A549 (cell line): Measurements from ENCODE around the gene WASHC2A. TPM values are rescaled to one million over a fixed set of nuclear protein-coding genes. Genes with fewer than 3 reads are reported as not detected.
"Not testable (repeated sequence)": the region's sequence is repeated elsewhere in the genome, so short reads cannot be mapped to it uniquely, and the experiment has no call there.

ENCODE experiments used
- ATAC-seq, 2 experiments: fragments of 200-7000 bp in 1 of 2; fragments of >200 bp in 1 of 2; cut with Nextera tagmentation in 1 of 2; cut with Tn5 transposase in 1 of 2; 3 replicates each; pipeline versions ENCODE4 v1.8.0 to v1.9.1; 2018 to 2020; ENCODE audit warnings: mild to moderate bottlenecking in 1 of 2, moderate library complexity in 1 of 2
- CTCF ChIA-PET: fragments of 300-600 bp; sonication (Branson Sonifier 250); formaldehyde crosslinking; extraction: SDS; loops from one replicate; lab custom pipeline; 2021; ENCODE audit warnings: antibody characterized with exemption, inconsistent platforms; lab: Yijun Ruan, JAX
- POLR2A ChIA-PET: fragments of 350-600 bp; formaldehyde crosslinking; extraction: SDS; loops from one replicate; lab custom pipeline; 2021; ENCODE audit warnings: antibody characterized with exemption, inconsistent platforms; lab: Yijun Ruan, JAX
- DNase-seq, 2 experiments: peaks; one replicate each; pipeline versions ENCODE4 v3.0.0 to v3.0.0-alpha.2; 2011 to 2016; ENCODE audit warnings: low read depth in 1 of 2, low spot score in 1 of 2
- FAIRE-seq: peaks from 2 replicates; lab custom pipeline; 2011; peaks lifted over from hg19 to GRCh38; lab: Jason Lieb, UNC
- H3K27ac ChIP-seq, 2 experiments: fragments of >200 bp; sonication (Bioruptor Twin); formaldehyde crosslinking; 3 replicates each; pipeline ENCODE4 v1.5.1; 2016 to 2017
- H3K4me1 ChIP-seq: fragments of >200 bp; sonication (Bioruptor Twin); formaldehyde crosslinking; 3 replicates; pipeline ENCODE4 v1.6.1; 2016
- H3K4me2 ChIP-seq: fragments of >200 bp; sonication (Bioruptor Twin); formaldehyde crosslinking; 3 replicates; pipeline ENCODE4 v1.6.1; 2016
- H3K4me3 ChIP-seq: fragments of >200 bp; sonication (Bioruptor Twin); formaldehyde crosslinking; 3 replicates; pipeline ENCODE4 v1.5.1; 2016
- H3K9me3 ChIP-seq: fragments of >200 bp; sonication (Bioruptor Twin); formaldehyde crosslinking; 3 replicates; pipeline ENCODE4 v1.6.1; 2016
- CBX8 ChIP-seq: fragments of 200-600 bp; sonication (generic); IDR thresholded peaks from 2 replicates; pipeline ENCODE4 v1.6.1; 2016
- CHD4 ChIP-seq: fragments of 200-600 bp; sonication (generic); IDR thresholded peaks from 2 replicates; pipeline ENCODE4 v1.6.1; 2016; ENCODE audit warnings: antibody characterized with exemption, mild to moderate bottlenecking, borderline replicate concordance
- EP300 ChIP-seq, 2 experiments: fragments of >200 bp; sonication (Bioruptor Twin); formaldehyde crosslinking; IDR thresholded peaks; 2 replicates in 1 of 2; 3 replicates in 1 of 2; pipeline ENCODE4 v1.6.1; 2016 to 2017
- ESRRA ChIP-seq: fragments of 150-350 bp; IDR thresholded peaks from 2 replicates; pipeline ENCODE4 v1.6.1; 2014; ENCODE audit warnings: mild to moderate bottlenecking, low read length, borderline replicate concordance
- FOSL2 ChIP-seq, 2 experiments: fragments of 450-650 bp in 1 of 2; fragments of >200 bp in 1 of 2; sonication (Bioruptor Twin) in 1 of 2; formaldehyde crosslinking; IDR thresholded peaks; 2 replicates each; pipeline versions ENCODE4 v1.5.0 to v1.6.1; 2016 to 2020; ENCODE audit warnings: mild to moderate bottlenecking in 1 of 2, moderate library complexity in 1 of 2
- FOXS1 ChIP-seq: fragments of 250-450 bp; sonication (Bioruptor Pico); IDR thresholded peaks from 2 replicates; pipeline ENCODE4 v1.5.0; 2020; ENCODE audit warnings: mild to moderate bottlenecking, moderate library complexity
- GATA3 ChIP-seq: IDR thresholded peaks from 2 replicates; pipeline ENCODE4 v1.6.1; 2012; ENCODE audit warnings: borderline replicate concordance
- HEYL ChIP-seq: fragments of 250-450 bp; sonication (Bioruptor Pico); IDR thresholded peaks from 2 replicates; pipeline ENCODE4 v1.8.0; 2021; ENCODE audit warnings: mild to moderate bottlenecking, moderate library complexity
- HOXB13 ChIP-seq: fragments of 250-450 bp; sonication (Bioruptor Pico); IDR thresholded peaks from 2 replicates; pipeline ENCODE4 v1.5.0; 2020; ENCODE audit warnings: low read depth, mild to moderate bottlenecking, moderate library complexity
- JUNB ChIP-seq: fragments of >200 bp; sonication (Bioruptor Twin); formaldehyde crosslinking; IDR thresholded peaks from 2 replicates; pipeline ENCODE4 v1.6.1; 2016
- MYC ChIP-seq: IDR thresholded peaks from 2 replicates; pipeline ENCODE4 v1.6.1; 2012; ENCODE audit warnings: mild to moderate bottlenecking, inconsistent platforms, low read length, improper control_type of control experiment, borderline replicate concordance
- NPAS2 ChIP-seq: fragments of 250-450 bp; sonication (Bioruptor Pico); IDR thresholded peaks from 2 replicates; pipeline ENCODE4 v1.8.0; 2022; ENCODE audit warnings: mild to moderate bottlenecking, moderate library complexity, borderline replicate concordance
- NR3C1 ChIP-seq: fragments of >200 bp; sonication (Bioruptor Twin); formaldehyde crosslinking; IDR thresholded peaks from 3 replicates; pipeline ENCODE4 v1.6.1; 2017
- POLR2AphosphoS2 ChIP-seq: conservative IDR thresholded peaks from 2 replicates; pipeline ENCODE4 v1.6.1; 2012; ENCODE audit warnings: low read length, improper control_type of control experiment, inconsistent platforms
- RARB ChIP-seq: fragments of 250-450 bp; sonication (Bioruptor Pico); IDR thresholded peaks from 2 replicates; pipeline ENCODE4 v1.8.0; 2021; ENCODE audit warnings: mild to moderate bottlenecking, moderate library complexity
- RCOR1 ChIP-seq: fragments of 150-350 bp; IDR thresholded peaks from 2 replicates; pipeline ENCODE4 v1.6.1; 2014; ENCODE audit warnings: antibody characterized with exemption, low read length, low read depth
- RFX5 ChIP-seq: fragments of 450-650 bp; IDR thresholded peaks from 2 replicates; pipeline ENCODE4 v1.7.1; 2014; ENCODE audit warnings: antibody characterized with exemption, mild to moderate bottlenecking, moderate library complexity
- RNF2 ChIP-seq: fragments of 200-600 bp; sonication (generic); IDR thresholded peaks from 2 replicates; pipeline ENCODE4 v1.6.1; 2016; ENCODE audit warnings: low read depth, mild to moderate bottlenecking, antibody characterized with exemption, moderate library complexity, borderline replicate concordance
- SMC3 ChIP-seq: fragments of >200 bp; sonication (Bioruptor Twin); formaldehyde crosslinking; IDR thresholded peaks from 3 replicates; pipeline ENCODE4 v1.6.1; 2018; ENCODE audit warnings: inconsistent platforms
- TFCP2L1 ChIP-seq: fragments of 250-450 bp; sonication (Bioruptor Pico); IDR thresholded peaks from 2 replicates; pipeline ENCODE4 v1.5.0; 2021; ENCODE audit warnings: mild to moderate bottlenecking
- TP53 ChIP-seq: fragments of 250-450 bp; sonication (Bioruptor Pico); IDR thresholded peaks from 2 replicates; pipeline ENCODE4 v1.5.0; 2021; ENCODE audit warnings: mild to moderate bottlenecking, moderate library complexity
- ZC3H11A ChIP-seq: fragments of 450-650 bp; IDR thresholded peaks from 2 replicates; pipeline ENCODE4 v1.6.1; 2014; ENCODE audit warnings: antibody characterized with exemption, mild to moderate bottlenecking
- ZFP36 ChIP-seq: fragments of 450-650 bp; IDR thresholded peaks from 2 replicates; pipeline ENCODE4 v1.6.1; 2014; ENCODE audit warnings: borderline replicate concordance; ENCODE audit not compliant: partially characterized antibody
- ZNF302 ChIP-seq: fragments of 250-450 bp; sonication (Bioruptor Pico); IDR thresholded peaks from 2 replicates; pipeline ENCODE4 v1.9.0; 2021; ENCODE audit warnings: inconsistent platforms, mild to moderate bottlenecking, moderate library complexity
- WGBS: methylation state at CpG from one replicate; pipeline ENCODE4 v1.1.6; 2017; ENCODE audit errors: missing lambda C conversion rate; 5-methylcytosine and 5-hydroxymethylcytosine counted together
- polyA plus RNA-seq, 4 experiments: library from polyadenylated mRNA; depleted of rRNA in 3 of 4; stranded (reverse); fragments of >200 nt; fragmentation: RNase III in 1 of 4; extraction: RNeasy Plus Mini Kit Qiagen cat#74134 plus additional on column Dnase treatment in 1 of 4; gene quantifications; 2 replicates in 3 of 4; 3 replicates in 1 of 4; pipeline ENCODE4 v1.2.3, GENCODE V29; 2011 to 2017
- TF ChIP-seq, protein P1 (sequence below): fragments of 250-450 bp; sonication (Bioruptor Pico); IDR thresholded peaks from 2 replicates; pipeline ENCODE4 v1.5.0; 2020; ENCODE audit warnings: low read depth, mild to moderate bottlenecking, moderate library complexity
- TF ChIP-seq, protein P2 (sequence below): IDR thresholded peaks from 2 replicates; pipeline ENCODE4 v1.6.1; 2012; ENCODE audit warnings: low read depth, borderline replicate concordance
- TF ChIP-seq, protein P3 (sequence below): fragments of >200 bp; sonication (Bioruptor Twin); formaldehyde crosslinking; IDR thresholded peaks from 2 replicates; pipeline ENCODE4 v1.6.1; 2016
- TF ChIP-seq, protein P4 (sequence below): IDR thresholded peaks from 2 replicates; pipeline ENCODE4 v1.6.1; 2012
- TF ChIP-seq, protein P5 (sequence below): fragments of 200-600 bp; sonication (generic); IDR thresholded peaks from 2 replicates; pipeline ENCODE4 v1.6.1; 2016; ENCODE audit warnings: antibody characterized with exemption, mild to moderate bottlenecking, moderate library complexity

Gene WASHC2A
- polyA plus RNA-seq, 2 of the 4 experiments (the other 2 are of a cell fraction), result 14.0 to 18.0 TPM

DNA sequence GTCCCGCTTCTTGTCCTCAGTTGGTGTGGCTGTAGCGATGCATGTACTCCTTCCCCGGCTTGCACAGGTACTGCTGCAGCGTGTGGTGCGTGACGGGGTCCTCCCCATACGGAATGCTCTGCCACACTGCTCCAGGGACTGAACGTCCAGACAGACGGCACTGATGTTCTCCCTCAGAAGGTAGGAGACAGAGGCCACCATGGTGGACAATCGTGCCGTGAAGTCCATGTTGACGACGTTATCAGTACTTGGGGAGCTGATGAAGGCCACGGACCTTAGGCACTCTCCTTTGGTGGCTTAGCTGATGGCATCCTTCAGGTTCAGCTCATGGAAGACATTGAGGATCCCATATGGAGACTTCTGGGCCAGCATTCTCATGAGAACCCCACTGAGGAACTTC lies 42.1 kb upstream of the WASHC2A start:
- no peak overlapping the region for H3K4me2 ChIP-seq
- H3K4me1 ChIP-seq, result no peaks in the 10 kb centered on the region
- ChIA-PET POLR2A (no interaction called here), CTCF (no interaction called here)
- no peak overlapping the region for H3K4me3 ChIP-seq
- TF ChIP-seq ZNF302 (CRISPR knock-in tag) (no peak), NR3C1 (no peak), RCOR1 (no peak), JUNB (no peak), RARB (CRISPR knock-in tag) (no peak), NPAS2 (no peak), HOXB13 (CRISPR knock-in tag) (no peak), FOXS1 (CRISPR knock-in tag) (no peak), ZFP36 (no peak), ZC3H11A (no peak), HEYL (CRISPR knock-in tag) (no peak), TFCP2L1 (CRISPR knock-in tag) (no peak)
- TF ChIP-seq, protein P1, sequence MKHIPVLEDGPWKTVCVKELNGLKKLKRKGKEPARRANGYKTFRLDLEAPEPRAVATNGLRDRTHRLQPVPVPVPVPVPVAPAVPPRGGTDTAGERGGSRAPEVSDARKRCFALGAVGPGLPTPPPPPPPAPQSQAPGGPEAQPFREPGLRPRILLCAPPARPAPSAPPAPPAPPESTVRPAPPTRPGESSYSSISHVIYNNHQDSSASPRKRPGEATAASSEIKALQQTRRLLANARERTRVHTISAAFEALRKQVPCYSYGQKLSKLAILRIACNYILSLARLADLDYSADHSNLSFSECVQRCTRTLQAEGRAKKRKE (CRISPR knock-in tag), result no peak
- H3K9me3 ChIP-seq, result no peaks in the 10 kb centered on the region
- no peak for FAIRE-seq
- no peak for DNase-seq
- 63% methylated on average over 8 of the region's 14 CpGs for WGBS
- H3K27ac ChIP-seq, result no peak overlapping the region
- no peak for ATAC-seq

DNA sequence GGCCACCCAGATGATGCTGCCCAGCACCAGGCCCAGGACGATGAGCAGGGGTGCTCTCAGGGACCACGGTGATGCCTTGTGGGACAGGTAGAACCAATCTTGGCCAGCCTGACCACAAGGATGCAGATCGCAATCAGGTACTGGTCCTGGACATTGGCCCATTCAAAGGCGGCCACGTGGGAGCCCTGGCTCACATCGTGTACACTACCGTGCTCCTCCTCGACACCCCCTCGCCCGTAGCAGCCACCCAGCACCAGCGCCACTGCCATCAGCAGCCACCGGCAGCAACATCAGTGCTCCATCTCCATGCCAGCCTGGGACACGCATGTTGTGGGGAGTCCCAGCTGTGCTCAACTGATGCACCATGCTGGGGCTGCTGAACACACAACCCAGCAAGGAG lies 40.6 kb upstream of the WASHC2A start:
- FAIRE-seq, result no peak
- Histone ChIP-seq H3K27ac (no peak overlapping the region), H3K4me3 (no peak overlapping the region)
- ATAC-seq, result no peak
- DNase-seq, result no peak
- TF ChIP-seq SMC3, result no peak
- no peak for TF ChIP-seq POLR2AphosphoS2
- no peak for TF ChIP-seq RNF2
- no peak for TF ChIP-seq GATA3
- TF ChIP-seq, protein P2, sequence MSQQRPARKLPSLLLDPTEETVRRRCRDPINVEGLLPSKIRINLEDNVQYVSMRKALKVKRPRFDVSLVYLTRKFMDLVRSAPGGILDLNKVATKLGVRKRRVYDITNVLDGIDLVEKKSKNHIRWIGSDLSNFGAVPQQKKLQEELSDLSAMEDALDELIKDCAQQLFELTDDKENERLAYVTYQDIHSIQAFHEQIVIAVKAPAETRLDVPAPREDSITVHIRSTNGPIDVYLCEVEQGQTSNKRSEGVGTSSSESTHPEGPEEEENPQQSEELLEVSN, result no peak
- TF ChIP-seq, protein P3, sequence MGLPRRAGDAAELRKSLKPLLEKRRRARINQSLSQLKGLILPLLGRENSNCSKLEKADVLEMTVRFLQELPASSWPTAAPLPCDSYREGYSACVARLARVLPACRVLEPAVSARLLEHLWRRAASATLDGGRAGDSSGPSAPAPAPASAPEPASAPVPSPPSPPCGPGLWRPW, result no peak
- TF ChIP-seq, all 56 proteins: peak for 0
- 40% methylated on average over 13 of the region's 13 CpGs for WGBS
- POLR2A ChIA-PET, result no interaction called here
- H3K4me1 ChIP-seq, result no peaks in the 10 kb centered on the region
- CTCF ChIA-PET, result no interaction called here
- no peaks in the 10 kb centered on the region for H3K9me3 ChIP-seq
- H3K4me2 ChIP-seq, result no peak overlapping the region

DNA sequence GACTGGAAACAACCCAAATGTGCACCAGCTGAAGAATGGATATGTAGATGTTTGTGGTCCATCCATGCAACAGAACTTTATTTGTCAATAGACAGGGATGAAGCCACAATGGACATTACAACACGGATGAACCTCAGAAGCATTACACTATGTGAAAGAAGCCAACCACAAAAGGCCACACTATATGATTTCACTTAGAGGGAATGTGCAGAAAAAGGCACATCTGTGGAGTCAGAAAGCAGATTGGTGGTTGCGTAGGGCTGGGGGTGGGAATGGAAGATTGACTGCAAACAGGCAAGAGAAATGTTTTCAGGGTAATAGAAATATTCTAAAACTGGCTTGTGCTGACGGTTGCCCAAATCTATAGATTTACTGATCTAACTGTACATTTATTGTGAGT lies 34.3 kb upstream of the WASHC2A start:
- POLR2A ChIA-PET, result no interaction called here
- H3K4me2 ChIP-seq, result no peak overlapping the region
- WGBS, result 7% methylated on average over 3 of the region's 3 CpGs
- DNase-seq (no peak), FAIRE-seq (no peak), ATAC-seq (no peak)
- no peak overlapping the region for H3K4me3 ChIP-seq
- no peak overlapping the region for H3K27ac ChIP-seq
- H3K9me3 ChIP-seq, result peaks cover 4% of the 10 kb centered on the region; the same call in 1 of the 3 replicates
- H3K4me1 ChIP-seq, result no peaks in the 10 kb centered on the region
- TF ChIP-seq TP53 (no peak), FOSL2 (IDR thresholded peaks at IDR 0.05) (no peak), FOSL2 (CRISPR knock-in tag; IDR thresholded peaks at IDR 0.05) (no peak), CHD4 (no peak), ESRRA (no peak), MYC (no peak), EP300 (IDR thresholded peaks at IDR 0.05) (no peak), NR3C1 (no peak), RFX5 (no peak), CBX8 (no peak)
- TF ChIP-seq, protein P4, sequence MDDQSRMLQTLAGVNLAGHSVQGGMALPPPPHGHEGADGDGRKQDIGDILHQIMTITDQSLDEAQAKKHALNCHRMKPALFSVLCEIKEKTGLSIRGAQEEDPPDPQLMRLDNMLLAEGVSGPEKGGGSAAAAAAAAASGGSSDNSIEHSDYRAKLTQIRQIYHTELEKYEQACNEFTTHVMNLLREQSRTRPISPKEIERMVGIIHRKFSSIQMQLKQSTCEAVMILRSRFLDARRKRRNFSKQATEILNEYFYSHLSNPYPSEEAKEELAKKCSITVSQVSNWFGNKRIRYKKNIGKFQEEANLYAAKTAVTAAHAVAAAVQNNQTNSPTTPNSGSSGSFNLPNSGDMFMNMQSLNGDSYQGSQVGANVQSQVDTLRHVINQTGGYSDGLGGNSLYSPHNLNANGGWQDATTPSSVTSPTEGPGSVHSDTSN, result no peak
- TF ChIP-seq, protein P5, sequence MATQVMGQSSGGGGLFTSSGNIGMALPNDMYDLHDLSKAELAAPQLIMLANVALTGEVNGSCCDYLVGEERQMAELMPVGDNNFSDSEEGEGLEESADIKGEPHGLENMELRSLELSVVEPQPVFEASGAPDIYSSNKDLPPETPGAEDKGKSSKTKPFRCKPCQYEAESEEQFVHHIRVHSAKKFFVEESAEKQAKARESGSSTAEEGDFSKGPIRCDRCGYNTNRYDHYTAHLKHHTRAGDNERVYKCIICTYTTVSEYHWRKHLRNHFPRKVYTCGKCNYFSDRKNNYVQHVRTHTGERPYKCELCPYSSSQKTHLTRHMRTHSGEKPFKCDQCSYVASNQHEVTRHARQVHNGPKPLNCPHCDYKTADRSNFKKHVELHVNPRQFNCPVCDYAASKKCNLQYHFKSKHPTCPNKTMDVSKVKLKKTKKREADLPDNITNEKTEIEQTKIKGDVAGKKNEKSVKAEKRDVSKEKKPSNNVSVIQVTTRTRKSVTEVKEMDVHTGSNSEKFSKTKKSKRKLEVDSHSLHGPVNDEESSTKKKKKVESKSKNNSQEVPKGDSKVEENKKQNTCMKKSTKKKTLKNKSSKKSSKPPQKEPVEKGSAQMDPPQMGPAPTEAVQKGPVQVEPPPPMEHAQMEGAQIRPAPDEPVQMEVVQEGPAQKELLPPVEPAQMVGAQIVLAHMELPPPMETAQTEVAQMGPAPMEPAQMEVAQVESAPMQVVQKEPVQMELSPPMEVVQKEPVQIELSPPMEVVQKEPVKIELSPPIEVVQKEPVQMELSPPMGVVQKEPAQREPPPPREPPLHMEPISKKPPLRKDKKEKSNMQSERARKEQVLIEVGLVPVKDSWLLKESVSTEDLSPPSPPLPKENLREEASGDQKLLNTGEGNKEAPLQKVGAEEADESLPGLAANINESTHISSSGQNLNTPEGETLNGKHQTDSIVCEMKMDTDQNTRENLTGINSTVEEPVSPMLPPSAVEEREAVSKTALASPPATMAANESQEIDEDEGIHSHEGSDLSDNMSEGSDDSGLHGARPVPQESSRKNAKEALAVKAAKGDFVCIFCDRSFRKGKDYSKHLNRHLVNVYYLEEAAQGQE, result no peak
- CTCF ChIA-PET, result no interaction called here

DNA sequence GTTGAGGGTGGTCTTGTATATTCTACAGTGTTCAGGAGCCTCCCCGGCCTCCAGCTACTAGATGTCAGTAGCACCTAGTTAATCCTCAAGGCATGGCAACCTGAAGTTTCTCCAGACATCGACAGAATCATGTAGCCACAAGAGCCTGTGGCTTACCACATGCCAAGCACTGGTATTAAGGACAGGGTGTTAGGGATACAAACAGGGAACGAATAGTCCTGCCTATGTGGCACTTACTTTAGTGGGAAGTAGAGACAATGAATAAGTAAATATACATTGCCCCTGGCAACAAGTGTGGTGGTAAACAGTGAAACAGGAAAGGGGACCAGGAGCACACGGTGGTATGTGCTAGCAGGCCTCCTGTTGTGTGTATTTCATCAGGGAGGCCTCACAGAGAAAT lies 32.4 kb upstream of the WASHC2A start:
- H3K9me3 ChIP-seq, POLR2A ChIA-PET, FAIRE-seq, H3K4me1 ChIP-seq, ATAC-seq, DNase-seq, H3K4me3 ChIP-seq, H3K27ac ChIP-seq, CTCF ChIA-PET, H3K4me2 ChIP-seq: not testable (repeated sequence)
- 3% methylated on average over 3 of the region's 4 CpGs for WGBS
